Activated B cell treated with CpG ODN at 0.5 μM for 24 hours (primary cell): ENCODE results near the gene SCG5. TPM values are rescaled to one million over a fixed set of nuclear protein-coding genes. Genes with fewer than 3 reads are reported as not detected.

Source experiments
- ATAC-seq: fragments of 200-7000 bp; cut with Tn5 transposase; one replicate; pipeline ENCODE4 v1.10.0; 2021; ENCODE audit warnings: low read depth, mild to moderate bottlenecking, moderate library complexity
- CTCF ChIA-PET: fragments of 350-600 bp; sonication (Branson Sonifier 250); formaldehyde crosslinking; loops from one replicate; lab custom pipeline; 2021; ENCODE audit warnings: antibody characterized with exemption; lab: Charles Lee
- POLR2A ChIA-PET: fragments of 350-600 bp; sonication (Branson Sonifier 250); formaldehyde crosslinking; loops from one replicate; lab custom pipeline; 2021; ENCODE audit warnings: antibody characterized with exemption; lab: Charles Lee
- DNase-seq: peaks from one replicate; pipeline ENCODE4 v3.0.0; 2022
- H3K27ac Mint-ChIP-seq: one replicate; pipeline ENCODE4 v1.8.0; 2020; ENCODE audit warnings: mixed read lengths
- H3K27me3 Mint-ChIP-seq: one replicate; pipeline ENCODE4 v1.8.0; 2021; ENCODE audit warnings: mixed read lengths
- H3K36me3 Mint-ChIP-seq: one replicate; pipeline ENCODE4 v1.8.0; 2021; ENCODE audit warnings: low read depth, mixed read lengths
- H3K4me1 Mint-ChIP-seq: one replicate; pipeline ENCODE4 v1.8.0; 2021; ENCODE audit warnings: mixed read lengths
- H3K4me3 Mint-ChIP-seq: one replicate; pipeline ENCODE4 v1.8.0; 2020; ENCODE audit warnings: mild to moderate bottlenecking, mixed read lengths
- H3K9me3 Mint-ChIP-seq: one replicate; pipeline ENCODE4 v1.8.0; 2020; ENCODE audit warnings: mixed read lengths
- CTCF ChIP-seq: fragments of 200-600 bp; IDR thresholded peaks from one replicate; pipeline ENCODE4 v1.8.0; 2022; ENCODE audit warnings: antibody characterized with exemption, mild to moderate bottlenecking
- intact Hi-C: fragments of 100-400 bp; cut with micrococcal nuclease; formaldehyde crosslinking; loops from one replicate; pipeline ENCODE4 v1.15.1; 2024
- total RNA-seq: library from RNA; stranded (reverse); gene quantifications from 2 replicates; pipeline ENCODE4 v1.2.3, GENCODE V29; 2022

SCG5 gene
- total RNA-seq, 1 donor from 2014 or later = 0.27 TPM

DNA sequence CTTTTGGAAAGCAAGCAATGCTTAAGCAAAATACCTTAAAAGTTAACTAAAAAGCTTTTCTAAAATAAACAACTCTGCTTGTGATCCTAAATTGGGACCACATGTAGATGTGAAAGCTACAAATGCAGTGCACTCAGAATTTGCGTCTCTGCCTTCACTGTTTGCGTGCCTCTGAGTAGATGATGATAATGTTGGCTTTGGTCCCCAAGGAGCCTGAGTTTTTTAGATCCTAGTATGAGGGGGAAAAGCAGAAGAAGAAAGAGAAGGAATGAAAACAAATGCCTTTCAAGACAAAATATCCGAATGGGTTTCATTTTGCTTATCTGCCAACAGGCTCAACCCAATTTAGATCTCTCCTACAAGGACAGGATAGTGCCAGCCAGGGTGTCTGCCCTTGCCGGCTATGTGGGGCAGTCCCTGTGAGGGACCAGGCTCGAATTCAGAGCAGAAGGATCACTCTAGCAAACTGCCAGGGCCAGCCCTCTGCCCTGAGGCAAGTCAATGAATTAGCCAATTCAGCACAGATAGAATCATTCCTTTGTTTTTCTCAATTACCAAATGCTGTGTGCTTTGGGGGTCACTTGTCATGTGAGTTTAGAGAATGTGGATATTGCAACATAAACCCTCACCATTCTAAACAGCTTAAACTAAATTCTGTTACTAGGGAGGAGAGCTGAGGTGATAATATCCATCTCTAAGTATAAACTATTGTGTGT, 28.5 kb downstream of the SCG5 start:
- no peak overlapping the region for H3K27ac Mint-ChIP-seq
- ChIA-PET POLR2A (no interaction called here), CTCF (interaction anchor here (0.7 to 1.5 kb wide), 2 partner anchors 191 to 267 kb away, joined by 3 to 4 read pairs; no protein-coding TSS in a partner anchor)
- TF ChIP-seq CTCF = no peak
- DNase-seq = no peak
- no peaks in the 10 kb centered on the region for H3K9me3 Mint-ChIP-seq
- no peak overlapping the region for H3K4me3 Mint-ChIP-seq
- H3K27me3 Mint-ChIP-seq = no peaks in the 10 kb centered on the region
- no peaks in the 10 kb centered on the region for H3K36me3 Mint-ChIP-seq
- no peak for ATAC-seq
- intact Hi-C loops = no loop called here
- no peaks in the 10 kb centered on the region for H3K4me1 Mint-ChIP-seq

GRCh38 chr15:32670623-32671022, 29.1 kb downstream of the SCG5 start:
- no peaks in the 10 kb centered on the region for H3K9me3 Mint-ChIP-seq
- H3K27me3 Mint-ChIP-seq = no peaks in the 10 kb centered on the region
- intact Hi-C loops = no loop called here
- ATAC-seq (no peak), DNase-seq (no peak)
- H3K36me3 Mint-ChIP-seq = no peaks in the 10 kb centered on the region
- H3K27ac Mint-ChIP-seq = no peak overlapping the region
- ChIA-PET POLR2A (no interaction called here), CTCF (interaction anchor here (1.5 kb wide), 1 partner anchor 266 kb away, joined by 4 read pairs; no protein-coding TSS in a partner anchor)
- no peak for TF ChIP-seq CTCF
- no peaks in the 10 kb centered on the region for H3K4me1 Mint-ChIP-seq
- H3K4me3 Mint-ChIP-seq = no peak overlapping the region

GRCh38 chr15:32671339-32672325, 30.1 kb downstream of the SCG5 start:
- H3K27ac Mint-ChIP-seq = no peak overlapping the region
- H3K36me3 Mint-ChIP-seq = no peaks in the 10 kb centered on the region
- no peak for TF ChIP-seq CTCF
- H3K9me3 Mint-ChIP-seq = no peaks in the 10 kb centered on the region
- CTCF ChIA-PET = no interaction called here
- POLR2A ChIA-PET = no interaction called here
- H3K4me3 Mint-ChIP-seq = no peak overlapping the region
- intact Hi-C loops = no loop called here
- H3K4me1 Mint-ChIP-seq = no peaks in the 10 kb centered on the region
- ATAC-seq (no peak), DNase-seq (no peak)
- H3K27me3 Mint-ChIP-seq = no peaks in the 10 kb centered on the region

DNA sequence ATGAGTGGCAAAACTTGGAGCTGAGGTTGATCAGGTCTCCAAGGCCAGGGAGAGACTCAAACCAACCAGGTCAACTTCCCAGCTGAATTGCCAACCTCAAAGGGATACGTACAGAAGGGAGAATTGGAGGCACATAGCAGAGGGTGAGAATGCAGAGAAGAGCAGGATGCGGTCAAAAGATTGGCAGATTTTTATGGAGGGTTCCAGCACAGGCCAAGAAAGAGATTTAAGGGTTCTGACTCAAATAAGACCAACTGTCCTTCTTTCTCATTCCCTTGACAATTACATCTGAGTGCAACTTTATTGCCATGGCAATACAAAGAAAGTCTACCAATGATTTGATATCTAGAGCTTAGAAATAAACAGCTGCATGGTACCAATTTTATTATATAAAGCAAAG, 33.2 kb downstream of the SCG5 start:
- no peak for ATAC-seq
- H3K4me3 Mint-ChIP-seq = no peak overlapping the region
- POLR2A ChIA-PET = no interaction called here
- no peak for TF ChIP-seq CTCF
- H3K36me3 Mint-ChIP-seq = no peaks in the 10 kb centered on the region
- no peaks in the 10 kb centered on the region for H3K9me3 Mint-ChIP-seq
- H3K4me1 Mint-ChIP-seq = no peaks in the 10 kb centered on the region
- DNase-seq = no peak
- intact Hi-C loops = no loop called here
- CTCF ChIA-PET = interaction anchor here (0.6 kb wide), 1 partner anchor 19 kb away, joined by 3 read pairs; no protein-coding TSS in a partner anchor
- H3K27me3 Mint-ChIP-seq = no peaks in the 10 kb centered on the region
- no peak overlapping the region for H3K27ac Mint-ChIP-seq

DNA sequence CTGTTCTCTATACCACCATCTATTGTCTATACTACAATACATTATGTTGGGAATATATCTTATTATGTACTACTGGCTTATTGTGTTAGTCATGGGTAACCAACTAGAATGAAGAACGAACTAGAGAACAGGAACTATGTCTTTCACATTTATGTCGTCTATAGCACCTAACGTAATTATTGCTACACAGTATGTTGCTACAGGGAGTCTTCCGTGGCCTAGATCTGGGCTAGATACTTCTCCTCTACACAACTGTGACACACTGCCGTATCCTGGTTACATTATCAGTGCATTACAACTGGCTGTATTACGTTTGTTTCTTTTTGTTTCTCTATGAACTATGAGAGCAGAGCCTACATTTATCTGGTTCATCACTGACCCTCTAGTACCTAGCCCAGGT, 34.0 kb downstream of the SCG5 start:
- CTCF ChIA-PET = interaction anchor here (0.6 to 1.0 kb wide), 2 partner anchors 14 to 20 kb away, joined by 3 read pairs; no protein-coding TSS in a partner anchor
- intact Hi-C loops = no loop called here
- Mint-ChIP-seq H3K4me1 (no peaks in the 10 kb centered on the region), H3K9me3 (no peaks in the 10 kb centered on the region), H3K27me3 (no peaks in the 10 kb centered on the region), H3K4me3 (no peak overlapping the region), H3K27ac (no peak overlapping the region), H3K36me3 (no peaks in the 10 kb centered on the region)
- DNase-seq = no peak
- ATAC-seq = no peak
- TF ChIP-seq CTCF = no peak
- POLR2A ChIA-PET = no interaction called here
